Body of pancreas (tissue), 4 donors: ENCODE results near the gene MAML3. TPM values are rescaled to one million over a fixed set of nuclear protein-coding genes. Genes with fewer than 3 reads are reported as not detected.

Experiments used
- ATAC-seq: fragments of 150-250 bp; one replicate; pipeline ENCODE4 v1.9.1; 2016
- DNase-seq, 4 donors: peaks; one replicate each; pipeline ENCODE4 v3.0.0-alpha.2; 2019
- H3K27ac ChIP-seq, 4 donors: fragments of 200-600 bp; sonication (generic); 1 replicate in 3 of 4; 2 replicates in 1 of 4; pipeline versions ENCODE4 v1.5.1 to v1.6.1; 2016 to 2019; ENCODE audit warnings: mild to moderate bottlenecking in 1 of 4, mixed read lengths in 1 of 4, moderate library complexity in 1 of 4
- H3K27me3 ChIP-seq, 2 donors: fragments of 200-600 bp; sonication (generic); one replicate each; pipeline ENCODE4 v1.6.0; 2016; ENCODE audit warnings: mild to moderate bottlenecking in 1 of 2
- H3K36me3 ChIP-seq, 2 donors: fragments of 200-600 bp; sonication (generic); replicated peaks in 1 of 2; 2 replicates each; pipeline ENCODE4 v1.5.1; 2016; ENCODE audit warnings: low read depth in 2 of 2; ENCODE audit not compliant: insufficient read depth in 1 of 2
- H3K4me1 ChIP-seq: fragments of 200-600 bp; sonication (generic); one replicate; pipeline ENCODE4 v1.6.0; 2016
- H3K4me3 ChIP-seq, 2 donors: fragments of 200-600 bp; sonication (generic); 1 replicate in 1 of 2; 2 replicates in 1 of 2; pipeline ENCODE4 v1.5.1; 2016 to 2019
- H3K9me3 ChIP-seq, 3 donors: fragments of 200-600 bp; sonication (generic); 1 replicate in 2 of 3; 2 replicates in 1 of 3; pipeline ENCODE4 v1.5.1; 2016
- CTCF ChIP-seq, 7 experiments: fragments of 450-650 bp in 4 of 7; fragments of 200-600 bp in 3 of 7; sonication (generic) in 3 of 7; IDR thresholded peaks; one replicate each; pipeline ENCODE4 v1.5.1; 2016 to 2019; ENCODE audit warnings: antibody characterized with exemption in 7 of 7
- POLR2A ChIP-seq, 3 donors: fragments of 450-650 bp; IDR thresholded peaks; one replicate each; pipeline ENCODE4 v1.6.1; 2016; ENCODE audit warnings: antibody characterized with exemption in 3 of 3, mild to moderate bottlenecking in 2 of 3
- WGBS, 2 donors: methylation state at CpG; one replicate each; pipeline ENCODE4 v1.1.5; 2017; 5-methylcytosine and 5-hydroxymethylcytosine counted together
- intact Hi-C: fragments of 100-400 bp; cut with DNase I; formaldehyde crosslinking; loops from one replicate; pipeline ENCODE4 v1.15.1; 2023
- total RNA-seq, 2 donors: library from RNA; depleted of rRNA; stranded (reverse); fragments of >200 nt; gene quantifications; one replicate each; pipeline ENCODE4 v1.1.0, GENCODE V29; 2016

MAML3 gene
- total RNA-seq, 2 donors from 2014 or later = 11.2 to 11.4 TPM

- TF ChIP-seq POLR2A (IDR thresholded peaks at IDR 0.05) (no peak), CTCF (IDR thresholded peaks at IDR 0.05) (no peak)
- ATAC-seq = no peak
- H3K4me3 ChIP-seq = no peak overlapping the region
- peaks cover 7% of the 10 kb centered on the region for H3K4me1 ChIP-seq
- intact Hi-C loops = no loop called here
- H3K27me3 ChIP-seq = no peaks in the 10 kb centered on the region
- no peak overlapping the region for H3K27ac ChIP-seq
- no peaks in the 10 kb centered on the region for H3K9me3 ChIP-seq
- no peak for DNase-seq
- no peaks in the 10 kb centered on the region for H3K36me3 ChIP-seq
- 100% methylated on average over 1 of the region's 1 CpG for WGBS, 2 donors
Observed at GRCh38 chr4:140111256-140111655, 42.7 kb downstream of the MAML3 start.

- no peaks in the 10 kb centered on the region for H3K27me3 ChIP-seq
- DNase-seq = no peak
- peaks cover 7% of the 10 kb centered on the region for H3K4me1 ChIP-seq
- H3K36me3 ChIP-seq = no peaks in the 10 kb centered on the region
- intact Hi-C loops = no loop called here
- H3K27ac ChIP-seq = no peak overlapping the region
- no peak overlapping the region for H3K4me3 ChIP-seq
- H3K9me3 ChIP-seq = no peaks in the 10 kb centered on the region
- no peak for TF ChIP-seq CTCF (IDR thresholded peaks at IDR 0.05)
- no peak for TF ChIP-seq POLR2A (IDR thresholded peaks at IDR 0.05)
- WGBS, 2 donors = 41 to 52% methylated on average over 3 of the region's 3 CpGs
- no peak for ATAC-seq
Observed at GRCh38 chr4:140110542-140111215, 43.3 kb downstream of the MAML3 start.

GRCh38 chr4:140109737-140110136, 44.2 kb downstream of the MAML3 start:
- Histone ChIP-seq H3K4me1 (peaks cover 15% of the 10 kb centered on the region), H3K27me3 (no peaks in the 10 kb centered on the region), H3K9me3 (no peaks in the 10 kb centered on the region), H3K36me3 (no peaks in the 10 kb centered on the region), H3K4me3 (no peak overlapping the region), H3K27ac (no peak overlapping the region)
- 83% methylated on average over 7 of the region's 7 CpGs for WGBS, 2 donors
- TF ChIP-seq POLR2A (IDR thresholded peaks at IDR 0.05) (no peak), CTCF (IDR thresholded peaks at IDR 0.05) (no peak)
- intact Hi-C loops = no loop called here
- ATAC-seq (no peak), DNase-seq (no peak)

GRCh38 chr4:140109292-140109691, 44.7 kb downstream of the MAML3 start:
- H3K9me3 ChIP-seq = no peaks in the 10 kb centered on the region
- TF ChIP-seq CTCF (IDR thresholded peaks at IDR 0.05) = no peak
- no peak for TF ChIP-seq POLR2A (IDR thresholded peaks at IDR 0.05)
- no peak overlapping the region for H3K4me3 ChIP-seq
- DNase-seq = no peak
- ATAC-seq = no peak
- no peaks in the 10 kb centered on the region for H3K27me3 ChIP-seq
- intact Hi-C loops = no loop called here
- H3K27ac ChIP-seq = no peak overlapping the region
- H3K4me1 ChIP-seq = peaks cover 15% of the 10 kb centered on the region
- 67 to 79% methylated on average over 4 of the region's 4 CpGs for WGBS, 2 donors
- H3K36me3 ChIP-seq = no peaks in the 10 kb centered on the region

- H3K9me3 ChIP-seq = no peaks in the 10 kb centered on the region
- H3K4me1 ChIP-seq = peaks cover 15% of the 10 kb centered on the region
- intact Hi-C loops = no loop called here
- no peaks in the 10 kb centered on the region for H3K27me3 ChIP-seq
- no peak overlapping the region for H3K4me3 ChIP-seq
- TF ChIP-seq POLR2A (IDR thresholded peaks at IDR 0.05) (no peak), CTCF (IDR thresholded peaks at IDR 0.05) (no peak)
- no peaks in the 10 kb centered on the region for H3K36me3 ChIP-seq
- DNase-seq = no peak
- ATAC-seq = no peak
- no peak overlapping the region for H3K27ac ChIP-seq
Observed at GRCh38 chr4:140108713-140109230, 45.2 kb downstream of the MAML3 start.
